Lower lobe of right lung (tissue), 2 donors: ENCODE data around the gene HTT. TPM values are rescaled to one million over a fixed set of nuclear protein-coding genes. Genes with fewer than 3 reads are reported as not detected.

Experiments
- ATAC-seq, 2 donors: fragments of 200-7000 bp; cut with Tn5 transposase; one replicate each; pipeline ENCODE4 v1.9.1; 2020 to 2022; ENCODE audit warnings: mild to moderate bottlenecking in 2 of 2, moderate library complexity in 2 of 2
- DNase-seq: peaks from one replicate; pipeline ENCODE4 v3.0.0-alpha.2; 2020
- H3K27ac ChIP-seq: fragments of 200-600 bp; one replicate; pipeline ENCODE4 v1.8.0; 2022
- H3K27me3 ChIP-seq: fragments of 200-600 bp; one replicate; pipeline ENCODE4 v1.8.0; 2022; ENCODE audit warnings: low read depth
- H3K36me3 ChIP-seq: fragments of 200-600 bp; one replicate; pipeline ENCODE4 v1.8.0; 2022; ENCODE audit warnings: mild to moderate bottlenecking
- H3K4me1 ChIP-seq: fragments of 200-600 bp; one replicate; pipeline ENCODE4 v1.8.0; 2022
- H3K4me3 ChIP-seq: fragments of 200-600 bp; one replicate; pipeline ENCODE4 v1.8.0; 2022; ENCODE audit warnings: mild to moderate bottlenecking
- H3K9me3 ChIP-seq: fragments of 200-600 bp; one replicate; pipeline ENCODE4 v1.8.0; 2022
- intact Hi-C: fragments of 100-400 bp; cut with DNase I; formaldehyde crosslinking; loops from one replicate; pipeline ENCODE4 v1.11.0; 2022
- total RNA-seq: library from RNA; stranded (reverse); fragmentation: NEBNext Ultra II Directional; extraction: Animal tissue kit (Norgen Biotek cat#: 25700); gene quantifications from one replicate; pipeline ENCODE4 v1.2.1, GENCODE V29; 2021
- TF ChIP-seq, protein P1 (sequence below): fragments of 200-600 bp; IDR thresholded peaks from one replicate; pipeline ENCODE4 v1.8.0; 2022; ENCODE audit warnings: antibody characterized with exemption, mild to moderate bottlenecking
- donor health status: DM: no; HTN: yes; CAD: no; lungs with severe emphysema.

Gene HTT
- total RNA-seq, 1 donor from 2014 or later = 73.1 TPM

DNA sequence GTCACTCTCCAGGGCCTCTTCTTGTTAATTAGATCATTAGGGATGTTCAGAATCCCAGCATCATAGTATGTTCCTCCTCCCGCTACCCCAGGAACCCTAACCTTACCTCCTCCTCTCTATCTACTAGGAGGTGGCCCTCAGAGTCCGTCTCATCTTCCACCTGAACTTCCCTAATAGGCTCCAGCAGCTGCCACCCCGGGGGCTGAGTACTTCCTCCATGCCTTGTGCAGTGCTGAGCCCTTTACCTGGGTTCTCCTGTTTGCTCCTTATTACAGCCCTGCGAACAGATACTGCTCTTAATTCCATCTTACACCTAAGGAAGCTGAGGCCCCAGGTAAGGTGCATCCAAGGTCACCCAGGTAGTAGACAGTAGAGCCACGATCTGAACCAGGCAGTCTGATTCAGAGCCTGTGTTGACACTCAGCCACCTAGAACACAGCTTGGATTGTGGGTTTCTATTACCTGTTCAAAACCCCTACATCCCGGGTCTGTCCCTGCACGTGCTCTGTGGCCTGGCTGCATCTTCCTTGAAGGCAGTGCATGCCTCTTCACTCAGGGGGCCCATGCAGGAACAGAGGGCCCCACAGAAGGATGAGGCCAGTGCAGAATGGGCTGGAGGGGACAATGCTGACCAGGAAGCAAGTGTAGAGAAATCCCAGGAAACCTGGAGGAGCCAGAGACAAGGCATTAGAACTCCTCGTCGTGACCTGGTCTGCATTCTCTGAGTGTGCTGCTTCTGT, 123.1 kb downstream of the HTT start:
- TF ChIP-seq, protein P1, sequence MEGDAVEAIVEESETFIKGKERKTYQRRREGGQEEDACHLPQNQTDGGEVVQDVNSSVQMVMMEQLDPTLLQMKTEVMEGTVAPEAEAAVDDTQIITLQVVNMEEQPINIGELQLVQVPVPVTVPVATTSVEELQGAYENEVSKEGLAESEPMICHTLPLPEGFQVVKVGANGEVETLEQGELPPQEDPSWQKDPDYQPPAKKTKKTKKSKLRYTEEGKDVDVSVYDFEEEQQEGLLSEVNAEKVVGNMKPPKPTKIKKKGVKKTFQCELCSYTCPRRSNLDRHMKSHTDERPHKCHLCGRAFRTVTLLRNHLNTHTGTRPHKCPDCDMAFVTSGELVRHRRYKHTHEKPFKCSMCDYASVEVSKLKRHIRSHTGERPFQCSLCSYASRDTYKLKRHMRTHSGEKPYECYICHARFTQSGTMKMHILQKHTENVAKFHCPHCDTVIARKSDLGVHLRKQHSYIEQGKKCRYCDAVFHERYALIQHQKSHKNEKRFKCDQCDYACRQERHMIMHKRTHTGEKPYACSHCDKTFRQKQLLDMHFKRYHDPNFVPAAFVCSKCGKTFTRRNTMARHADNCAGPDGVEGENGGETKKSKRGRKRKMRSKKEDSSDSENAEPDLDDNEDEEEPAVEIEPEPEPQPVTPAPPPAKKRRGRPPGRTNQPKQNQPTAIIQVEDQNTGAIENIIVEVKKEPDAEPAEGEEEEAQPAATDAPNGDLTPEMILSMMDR = no peak
- Histone ChIP-seq H3K27me3 (no peaks in the 10 kb centered on the region), H3K36me3 (peaks cover 71% of the 10 kb centered on the region), H3K4me3 (no peak overlapping the region), H3K4me1 (peaks cover 16% of the 10 kb centered on the region), H3K9me3 (no peaks in the 10 kb centered on the region), H3K27ac (no peak overlapping the region)
- no peak for DNase-seq
- ATAC-seq = no peak
- intact Hi-C loops = no loop called here

DNA sequence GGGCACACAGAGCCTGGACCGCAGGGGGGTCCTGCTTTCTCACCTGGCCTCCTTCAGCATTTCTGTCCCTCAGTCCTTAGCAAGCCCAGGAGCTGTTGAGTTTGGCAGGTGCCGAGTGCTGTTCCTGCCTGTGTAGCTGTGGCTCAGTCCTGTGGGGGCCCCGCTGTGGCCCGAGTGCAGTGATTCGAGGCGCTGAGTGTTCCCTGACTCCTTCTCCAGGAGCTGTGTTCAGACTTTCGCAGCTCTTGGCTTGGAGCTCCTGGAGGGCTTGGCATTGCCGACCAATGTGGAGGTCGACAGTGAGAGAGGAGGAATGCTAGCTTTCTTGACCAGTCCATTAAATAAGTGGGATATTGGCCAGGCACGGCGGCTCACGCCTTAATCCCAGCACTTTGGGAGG, 124.4 kb downstream of the HTT start:
- H3K27me3 ChIP-seq = no peaks in the 10 kb centered on the region
- TF ChIP-seq, protein P1 = no peak
- intact Hi-C loops = no loop called here
- no peak overlapping the region for H3K4me3 ChIP-seq
- peaks cover 25% of the 10 kb centered on the region for H3K4me1 ChIP-seq
- DNase-seq (no peak), ATAC-seq (no peak)
- H3K36me3 ChIP-seq = peaks cover 62% of the 10 kb centered on the region
- no peak overlapping the region for H3K27ac ChIP-seq
- no peaks in the 10 kb centered on the region for H3K9me3 ChIP-seq

DNA sequence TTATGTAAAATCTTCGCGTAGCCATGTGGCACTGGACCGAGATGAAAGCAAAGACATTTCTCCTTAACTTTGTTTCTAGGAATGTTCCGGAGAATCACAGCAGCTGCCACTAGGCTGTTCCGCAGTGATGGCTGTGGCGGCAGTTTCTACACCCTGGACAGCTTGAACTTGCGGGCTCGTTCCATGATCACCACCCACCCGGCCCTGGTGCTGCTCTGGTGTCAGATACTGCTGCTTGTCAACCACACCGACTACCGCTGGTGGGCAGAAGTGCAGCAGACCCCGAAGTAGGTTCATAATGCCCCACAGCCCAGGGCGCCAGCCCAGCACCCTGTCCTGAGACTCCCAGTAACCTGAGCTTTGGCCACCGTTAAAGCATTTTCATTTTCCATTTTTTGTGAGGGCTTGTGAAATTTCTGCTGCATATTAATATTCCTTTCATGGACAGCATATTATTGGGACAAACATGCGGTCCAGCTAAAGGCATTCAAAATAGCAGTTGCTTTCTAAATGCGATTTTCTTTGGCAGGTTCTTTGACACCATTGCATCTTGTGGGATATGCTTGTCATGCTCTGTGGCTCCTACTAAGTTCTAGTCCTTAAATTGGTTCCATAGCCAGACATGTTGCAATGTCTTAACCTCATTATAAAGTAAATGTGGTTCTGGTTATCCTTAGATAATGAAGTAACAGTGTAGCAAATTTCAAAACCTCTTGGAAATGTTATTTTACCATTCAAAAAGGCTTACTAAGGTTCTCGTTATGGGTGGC, 125.4 kb downstream of the HTT start:
- Histone ChIP-seq H3K4me3 (no peak overlapping the region), H3K9me3 (no peaks in the 10 kb centered on the region), H3K27ac (no peak overlapping the region), H3K36me3 (peaks cover 69% of the 10 kb centered on the region), H3K4me1 (peaks cover 32% of the 10 kb centered on the region), H3K27me3 (no peaks in the 10 kb centered on the region)
- DNase-seq = no peak
- intact Hi-C loops = no loop called here
- peak in 1 of 2 donors; percentile 37 for ATAC-seq
- TF ChIP-seq, protein P1 = no peak

DNA sequence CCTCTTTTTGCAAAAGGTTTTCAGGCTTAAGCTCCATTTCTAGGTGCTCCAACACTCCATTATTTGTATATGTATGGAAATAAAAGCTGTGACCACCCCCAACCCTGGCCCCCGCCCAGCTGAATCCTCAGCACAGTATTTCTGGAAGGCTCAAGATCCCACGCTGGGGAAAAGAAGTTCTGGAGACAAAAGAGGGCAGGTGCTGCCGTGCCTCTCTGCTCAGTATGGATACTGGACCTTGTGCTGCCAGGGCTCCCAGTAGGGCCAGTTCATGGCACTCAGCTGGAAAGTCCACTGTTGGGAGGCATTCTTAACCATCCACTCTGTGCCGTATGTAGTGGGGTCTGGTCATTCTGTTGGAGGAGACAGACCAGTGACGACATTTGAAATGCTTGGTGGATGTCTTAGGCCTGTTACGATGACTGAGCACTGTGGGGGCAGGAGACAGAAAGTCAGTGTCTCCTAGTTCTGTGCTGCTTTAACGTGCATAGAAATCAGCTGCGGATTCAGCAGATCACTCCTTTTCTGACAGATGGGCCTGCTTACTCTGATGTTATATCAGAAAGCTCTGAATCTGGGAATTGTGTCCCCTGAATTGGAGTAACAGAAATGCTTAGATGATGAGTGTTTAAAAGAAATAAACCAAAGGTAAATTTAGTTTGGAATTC, 126.1 kb downstream of the HTT start:
- H3K27me3 ChIP-seq = no peaks in the 10 kb centered on the region
- H3K36me3 ChIP-seq = peaks cover 66% of the 10 kb centered on the region
- DNase-seq = no peak
- H3K9me3 ChIP-seq = no peaks in the 10 kb centered on the region
- TF ChIP-seq, protein P1 = no peak
- no peak overlapping the region for H3K27ac ChIP-seq
- peaks cover 36% of the 10 kb centered on the region for H3K4me1 ChIP-seq
- intact Hi-C loops = no loop called here
- no peak overlapping the region for H3K4me3 ChIP-seq
- ATAC-seq = no peak
